HG03520 (cell line): ENCODE data around the gene SCLY.
"Not testable (repeated sequence)": the region's sequence is repeated elsewhere in the genome, so short reads cannot be mapped to it uniquely, and the experiment has no call there.

ENCODE experiments used
- ATAC-seq: cut with Tn5 transposase; IDR thresholded peaks from one replicate; pipeline ENCODE4 v1.9.1; 2021; ENCODE audit warnings: mild to moderate bottlenecking, moderate library complexity; ENCODE audit not compliant: unreplicated experiment

The SCLY gene

GRCh38 chr2:238107525-238108422, 47.0 kb downstream of the SCLY start:
- peak; percentile 80 for ATAC-seq

- no peak for ATAC-seq
These were observed 47.8 kb downstream of the SCLY start for GRCh38 chr2:238108423-238109183.

DNA sequence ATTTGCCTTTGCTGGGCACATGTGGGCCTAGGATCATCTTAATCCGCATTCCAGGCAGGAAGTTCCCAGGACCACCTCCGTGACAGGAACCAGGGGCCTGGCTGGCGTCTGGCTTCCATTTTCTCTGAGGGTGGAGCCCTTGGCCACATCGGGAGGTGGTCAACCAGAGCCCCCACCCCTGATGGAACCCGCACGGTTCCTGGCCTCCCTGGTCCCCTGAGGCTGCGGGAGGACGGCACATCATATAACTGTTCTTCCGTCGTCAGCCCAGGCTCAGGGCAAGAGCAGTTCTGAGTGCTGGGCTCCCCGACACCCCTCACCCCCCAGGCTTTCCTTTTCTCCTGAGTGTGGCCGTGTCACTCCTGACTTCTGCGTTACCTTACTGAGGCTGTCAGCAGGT, 52.8 kb downstream of the SCLY start:
- ATAC-seq: no peak

- no peak for ATAC-seq
These were observed 53.6 kb downstream of the SCLY start for GRCh38 chr2:238114331-238114841.

DNA sequence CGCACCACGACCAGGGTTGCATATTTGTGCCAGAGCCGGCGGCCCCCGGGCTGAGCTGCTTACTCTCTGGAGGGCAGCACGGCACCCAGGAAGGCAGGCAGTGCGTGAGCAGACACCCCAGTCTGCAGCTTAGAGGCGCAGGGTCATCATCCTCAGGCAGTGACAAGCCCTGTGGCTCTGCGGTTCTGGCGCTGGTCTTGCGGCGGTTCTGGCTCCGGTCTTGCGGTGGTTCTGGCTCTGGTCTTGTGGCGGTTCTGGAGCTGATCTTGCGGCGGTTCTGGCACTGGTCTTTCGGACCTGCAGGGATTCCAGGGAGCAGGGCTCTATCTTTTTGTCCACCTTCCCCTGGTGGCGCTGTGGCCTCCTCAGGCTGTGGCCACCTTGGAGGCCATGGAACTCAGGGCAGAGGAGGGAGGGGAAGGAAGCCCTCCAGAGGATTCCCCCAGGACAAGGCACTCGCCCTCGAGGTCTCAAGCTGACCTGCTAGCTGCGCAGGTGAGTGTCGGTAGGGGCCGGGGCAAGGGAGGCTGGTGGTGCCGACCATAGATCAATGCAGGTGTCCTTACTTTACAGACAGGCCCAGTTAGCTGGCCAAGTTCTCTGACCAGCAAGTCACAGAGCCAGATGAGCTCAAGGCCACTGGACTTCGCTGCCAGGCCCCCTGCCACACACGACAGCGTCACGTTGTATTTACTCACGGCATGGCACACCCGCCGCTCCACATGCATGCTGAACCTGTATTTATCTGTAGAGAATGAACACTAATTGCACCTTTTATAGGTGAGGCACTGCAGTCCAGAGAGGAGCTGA, 54.3 kb downstream of the SCLY start:
- no peak for ATAC-seq

DNA sequence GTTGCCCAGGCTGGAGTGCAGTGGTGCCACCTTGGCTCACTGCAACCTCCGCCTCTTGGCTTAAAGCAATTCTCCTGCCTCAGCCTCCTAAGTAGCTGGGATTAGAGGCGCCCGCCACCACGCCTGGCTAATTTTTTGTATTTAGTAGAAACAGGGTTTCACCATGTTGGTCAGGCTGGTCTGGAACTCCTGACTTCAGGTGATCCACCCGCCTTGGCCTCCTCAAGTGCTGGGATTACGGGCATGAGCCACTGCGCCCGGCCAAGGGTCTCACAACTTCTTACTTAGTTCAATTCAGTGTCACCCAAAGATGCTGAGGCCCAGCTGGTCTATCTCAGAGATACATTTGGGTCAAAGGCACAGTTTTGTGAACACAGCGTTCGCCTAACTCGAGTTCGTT, 54.9 kb downstream of the SCLY start:
- ATAC-seq: not testable (repeated sequence)

DNA sequence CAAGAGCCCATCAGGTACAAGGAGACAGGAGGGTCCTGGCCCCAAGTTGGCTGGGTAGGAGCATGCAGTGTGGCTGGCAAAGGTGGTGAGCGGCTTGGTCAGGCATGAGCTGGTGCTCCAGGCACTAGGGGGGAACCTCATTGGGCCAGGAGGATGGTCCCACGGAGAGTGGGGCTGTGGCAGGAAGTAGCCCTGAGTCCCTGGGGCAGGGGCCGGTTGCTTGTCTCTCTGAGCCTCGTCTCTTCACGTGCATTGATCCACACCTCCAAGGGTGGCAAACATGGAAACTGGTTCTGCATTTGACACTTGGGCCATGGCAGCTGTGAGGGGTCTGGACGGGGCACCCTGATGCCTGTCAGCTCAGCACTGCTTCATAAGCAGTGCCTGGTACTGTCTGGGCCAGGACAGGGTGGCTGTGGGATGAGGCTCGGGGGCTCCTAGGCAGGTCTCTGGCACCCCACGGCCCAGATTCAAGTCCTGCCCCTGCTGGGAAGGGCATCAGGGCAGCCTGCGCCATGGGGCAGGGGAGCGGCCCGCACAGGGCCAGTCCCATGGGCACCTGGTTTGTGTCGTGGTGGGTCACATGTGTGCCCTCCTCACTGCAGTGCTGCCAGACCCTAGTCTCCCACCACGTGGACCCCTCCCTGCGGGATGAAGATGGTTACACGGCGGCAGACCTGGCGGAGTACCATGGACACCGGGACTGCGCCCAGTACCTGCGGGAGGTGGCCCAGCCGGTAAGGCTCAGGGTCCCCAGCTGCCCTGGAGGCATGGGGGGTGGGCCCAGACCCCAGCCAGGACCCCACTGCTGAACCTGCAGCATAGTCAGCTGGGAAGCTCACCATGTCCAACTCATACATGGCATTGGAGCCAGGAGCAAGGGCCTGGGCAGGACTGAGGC, 55.7 kb downstream of the SCLY start:
- ATAC-seq: no peak

- no peak for ATAC-seq
These were observed 56.7 kb downstream of the SCLY start for GRCh38 chr2:238117199-238118154.

DNA sequence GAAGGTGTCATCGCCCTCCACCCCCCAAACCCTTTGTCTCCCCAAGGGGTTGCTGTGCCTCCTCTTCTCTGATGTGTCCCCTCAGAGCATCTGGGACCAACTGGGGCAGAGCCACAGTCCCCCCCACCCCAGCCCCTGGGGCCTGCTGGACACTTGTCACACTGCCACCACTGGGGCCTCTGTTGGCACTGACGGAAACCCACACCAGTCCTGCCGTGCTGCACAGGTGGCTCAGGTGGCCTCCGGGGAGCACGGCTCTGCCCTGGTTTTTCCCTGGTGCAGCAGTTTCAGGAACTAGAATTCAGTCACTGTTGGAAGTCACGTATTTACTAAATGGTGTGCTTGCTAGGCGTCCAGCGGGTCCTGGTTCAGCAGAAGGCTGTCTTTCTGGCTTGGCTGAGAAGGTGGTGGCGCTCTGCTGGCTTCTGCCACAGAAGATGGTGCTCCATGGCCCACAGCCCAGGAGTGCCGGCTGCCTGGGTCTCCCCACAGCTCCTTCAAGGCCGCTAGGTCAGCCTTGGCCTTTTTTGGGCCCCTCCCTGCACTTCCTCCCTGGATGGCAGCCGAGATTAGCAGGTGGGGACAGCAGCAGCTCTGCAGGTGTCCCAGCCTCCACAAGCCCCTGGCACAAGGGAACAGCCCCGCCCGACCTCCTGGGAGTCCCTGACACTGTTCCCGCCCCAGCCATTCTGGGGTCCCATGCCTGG, 59.1 kb downstream of the SCLY start:
- ATAC-seq: no peak

GRCh38 chr2:238120463-238121298, 59.9 kb downstream of the SCLY start:
- no peak for ATAC-seq

- ATAC-seq: no peak
These were observed 60.9 kb downstream of the SCLY start for GRCh38 chr2:238121511-238122286.

- no peak for ATAC-seq
These were observed 61.8 kb downstream of the SCLY start for GRCh38 chr2:238122287-238123217.

- no peak for ATAC-seq
These were observed 62.6 kb downstream of the SCLY start for GRCh38 chr2:238123218-238123971.

GRCh38 chr2:238123991-238124470, 63.2 kb downstream of the SCLY start:
- ATAC-seq: no peak
